HepG2 (cell line): ENCODE data around the gene PPP6R2. TPM values are rescaled to one million over a fixed set of nuclear protein-coding genes. Genes with fewer than 3 reads are reported as not detected.

ENCODE experiments used
- CENPT ChIP-seq: sonication (generic); formaldehyde crosslinking; IDR thresholded peaks from 2 replicates; pipeline ENCODE4 v1.8.0; 2022; ENCODE audit warnings: low read depth, mild to moderate bottlenecking, moderate library complexity, missing genetic modification reagents
- CENPX ChIP-seq: sonication (generic); formaldehyde crosslinking; IDR thresholded peaks from 2 replicates; pipeline ENCODE4 v1.9.0; 2021; ENCODE audit warnings: mild to moderate bottlenecking, missing genetic modification reagents, moderate library complexity
- POLR2AphosphoS2 ChIP-seq: IDR thresholded peaks from 2 replicates; pipeline ENCODE4 v1.6.1; 2011; ENCODE audit warnings: low read depth, low read length, improper control_type of control experiment
- SNAI1 ChIP-seq: sonication (generic); formaldehyde crosslinking; IDR thresholded peaks from 2 replicates; pipeline ENCODE4 v1.5.0; 2020; ENCODE audit warnings: mild to moderate bottlenecking, missing genetic modification reagents, borderline replicate concordance
- YEATS2 ChIP-seq: sonication (generic); formaldehyde crosslinking; IDR thresholded peaks from 2 replicates; pipeline ENCODE4 v1.4.0; 2020; ENCODE audit warnings: missing genetic modification reagents, borderline replicate concordance
- YEATS4 ChIP-seq: sonication (generic); formaldehyde crosslinking; IDR thresholded peaks from 2 replicates; pipeline ENCODE4 v1.4.0; 2020; ENCODE audit warnings: missing genetic modification reagents, borderline replicate concordance
- ZNF224 ChIP-seq: sonication (generic); formaldehyde crosslinking; IDR thresholded peaks from 2 replicates; pipeline ENCODE4 v1.5.0; 2020; ENCODE audit warnings: mild to moderate bottlenecking, missing genetic modification reagents
- ZNF451 ChIP-seq: sonication (generic); formaldehyde crosslinking; IDR thresholded peaks from 2 replicates; pipeline ENCODE4 v1.5.0; 2020; ENCODE audit warnings: mild to moderate bottlenecking, missing genetic modification reagents
- ZNF501 ChIP-seq: sonication (generic); formaldehyde crosslinking; IDR thresholded peaks from 2 replicates; pipeline ENCODE4 v1.5.1; 2020; ENCODE audit warnings: mild to moderate bottlenecking, moderate library complexity, missing genetic modification reagents
- ZNF563 ChIP-seq: sonication (generic); formaldehyde crosslinking; IDR thresholded peaks from 2 replicates; pipeline ENCODE4 v1.8.0; 2022; ENCODE audit warnings: mild to moderate bottlenecking, moderate library complexity, missing genetic modification reagents
- ZNF672 ChIP-seq: sonication (generic); formaldehyde crosslinking; IDR thresholded peaks from 2 replicates; pipeline ENCODE4 v1.8.1; 2022; ENCODE audit warnings: missing genetic modification reagents
- ZNF839 ChIP-seq: sonication (generic); formaldehyde crosslinking; IDR thresholded peaks from 2 replicates; pipeline ENCODE4 v1.4.0; 2020; ENCODE audit warnings: missing genetic modification reagents, mild to moderate bottlenecking, borderline replicate concordance
- polyA plus RNA-seq, 8 experiments: library from polyadenylated mRNA; depleted of rRNA in 3 of 8; stranded (reverse) in 7 of 8; unstranded in 1 of 8; fragments of >200 nt; fragmentation: Illumina TruSeq in 4 of 8; extraction: Trizol in 4 of 8; gene quantifications; 2 replicates each; pipeline versions ENCODE4 v1.2.1 to v1.2.3, GENCODE V29; 2011 to 2016; ENCODE audit warnings: low read depth in 4 of 8, missing spikeins in 1 of 8, mixed read lengths in 1 of 8; ENCODE audit not compliant: insufficient read depth in 1 of 8
- total RNA-seq, 5 experiments: library from RNA; depleted of rRNA; stranded (reverse); fragments of >200 nt; fragmentation: Illumina TruSeq; extraction: Trizol; gene quantifications; 2 replicates each; pipeline ENCODE4 v1.2.3, GENCODE V29; 2016; ENCODE audit warnings: low read depth in 1 of 5
- TF ChIP-seq, protein P1 (sequence below): sonication (generic); formaldehyde crosslinking; IDR thresholded peaks from 2 replicates; pipeline ENCODE4 v1.4.0; 2020; ENCODE audit warnings: missing genetic modification reagents
- TF ChIP-seq, protein P2 (sequence below): sonication (generic); formaldehyde crosslinking; IDR thresholded peaks from 2 replicates; pipeline ENCODE4 v1.5.0; 2020; ENCODE audit warnings: mild to moderate bottlenecking, missing genetic modification reagents, borderline replicate concordance
- TF ChIP-seq, protein P3 (sequence below): sonication (generic); formaldehyde crosslinking; IDR thresholded peaks from 2 replicates; pipeline ENCODE4 v1.8.0; 2022; ENCODE audit warnings: mild to moderate bottlenecking, missing genetic modification reagents; ENCODE audit not compliant: insufficient replicate concordance
- TF ChIP-seq, protein P4 (sequence below): fragments of 450-650 bp; IDR thresholded peaks from 2 replicates; pipeline ENCODE4 v1.6.1; 2016
- TF ChIP-seq, protein P5 (sequence below): sonication (generic); formaldehyde crosslinking; IDR thresholded peaks from 2 replicates; pipeline ENCODE4 v1.8.1; 2023; ENCODE audit warnings: mild to moderate bottlenecking, missing genetic modification reagents
- TF ChIP-seq, protein P6 (sequence below): sonication (generic); formaldehyde crosslinking; IDR thresholded peaks from 2 replicates; pipeline ENCODE4 v1.8.1; 2023; ENCODE audit warnings: mild to moderate bottlenecking, missing genetic modification reagents, borderline replicate concordance

Gene PPP6R2
- total and polyA plus RNA-seq, 2 of the 13 experiments (the other 11 are each of a cell fraction or from before 2014, with no cell fraction given), result 55.0 to 102 TPM

DNA sequence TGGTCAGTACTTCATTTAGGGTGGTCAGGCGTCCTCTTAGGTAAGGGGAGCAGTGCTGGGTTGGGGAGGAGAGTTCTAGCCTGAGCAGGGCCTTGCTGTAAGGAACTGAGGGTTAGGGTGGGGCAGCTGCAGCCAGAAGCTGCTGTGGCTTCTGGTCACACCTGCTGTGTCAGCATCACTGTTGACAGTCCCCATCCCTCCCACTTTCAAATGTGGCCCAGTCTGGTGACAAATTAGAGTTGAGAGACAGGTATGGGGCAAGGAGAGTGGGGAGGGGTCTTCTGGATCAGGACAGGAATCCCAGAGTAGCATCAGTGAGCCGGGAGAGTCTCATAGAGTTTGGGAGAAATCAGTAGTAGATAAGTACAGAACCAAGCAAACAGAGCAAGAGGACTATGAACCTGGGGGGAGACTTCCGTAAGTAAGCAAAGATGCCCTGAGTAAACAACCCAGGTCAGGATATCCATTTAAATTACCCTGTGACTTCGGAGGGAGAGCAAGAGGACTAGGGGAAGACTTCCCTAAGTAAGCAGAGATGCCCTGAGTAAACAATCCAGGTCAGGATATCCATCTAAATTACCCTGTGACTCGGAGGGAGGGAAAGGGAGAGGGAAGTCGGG, 53.7 kb downstream of the PPP6R2 start (continued):
- TF ChIP-seq, protein P1, sequence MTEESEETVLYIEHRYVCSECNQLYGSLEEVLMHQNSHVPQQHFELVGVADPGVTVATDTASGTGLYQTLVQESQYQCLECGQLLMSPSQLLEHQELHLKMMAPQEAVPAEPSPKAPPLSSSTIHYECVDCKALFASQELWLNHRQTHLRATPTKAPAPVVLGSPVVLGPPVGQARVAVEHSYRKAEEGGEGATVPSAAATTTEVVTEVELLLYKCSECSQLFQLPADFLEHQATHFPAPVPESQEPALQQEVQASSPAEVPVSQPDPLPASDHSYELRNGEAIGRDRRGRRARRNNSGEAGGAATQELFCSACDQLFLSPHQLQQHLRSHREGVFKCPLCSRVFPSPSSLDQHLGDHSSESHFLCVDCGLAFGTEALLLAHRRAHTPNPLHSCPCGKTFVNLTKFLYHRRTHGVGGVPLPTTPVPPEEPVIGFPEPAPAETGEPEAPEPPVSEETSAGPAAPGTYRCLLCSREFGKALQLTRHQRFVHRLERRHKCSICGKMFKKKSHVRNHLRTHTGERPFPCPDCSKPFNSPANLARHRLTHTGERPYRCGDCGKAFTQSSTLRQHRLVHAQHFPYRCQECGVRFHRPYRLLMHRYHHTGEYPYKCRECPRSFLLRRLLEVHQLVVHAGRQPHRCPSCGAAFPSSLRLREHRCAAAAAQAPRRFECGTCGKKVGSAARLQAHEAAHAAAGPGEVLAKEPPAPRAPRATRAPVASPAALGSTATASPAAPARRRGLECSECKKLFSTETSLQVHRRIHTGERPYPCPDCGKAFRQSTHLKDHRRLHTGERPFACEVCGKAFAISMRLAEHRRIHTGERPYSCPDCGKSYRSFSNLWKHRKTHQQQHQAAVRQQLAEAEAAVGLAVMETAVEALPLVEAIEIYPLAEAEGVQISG, result peak; percentile 57
- TF ChIP-seq CENPT (CRISPR knock-in tag) (no peak), YEATS4 (peak; percentile 60; the same call in 1 of the 2 replicates), SNAI1 (CRISPR knock-in tag) (0 out of 2 replicates have a peak, but pooled peaks have one; percentile 30), YEATS2 (CRISPR knock-in tag) (0 out of 2 replicates have a peak, but pooled peaks have one; percentile 38), ZNF563 (CRISPR knock-in tag) (no peak), POLR2AphosphoS2 (no peak), ZNF672 (CRISPR knock-in tag) (no peak), ZNF501 (peak; percentile 54), ZNF451 (CRISPR knock-in tag) (no peak), ZNF224 (no peak), ZNF839 (CRISPR knock-in tag) (no peak), CENPX (CRISPR knock-in tag) (no peak)
- TF ChIP-seq, protein P2, sequence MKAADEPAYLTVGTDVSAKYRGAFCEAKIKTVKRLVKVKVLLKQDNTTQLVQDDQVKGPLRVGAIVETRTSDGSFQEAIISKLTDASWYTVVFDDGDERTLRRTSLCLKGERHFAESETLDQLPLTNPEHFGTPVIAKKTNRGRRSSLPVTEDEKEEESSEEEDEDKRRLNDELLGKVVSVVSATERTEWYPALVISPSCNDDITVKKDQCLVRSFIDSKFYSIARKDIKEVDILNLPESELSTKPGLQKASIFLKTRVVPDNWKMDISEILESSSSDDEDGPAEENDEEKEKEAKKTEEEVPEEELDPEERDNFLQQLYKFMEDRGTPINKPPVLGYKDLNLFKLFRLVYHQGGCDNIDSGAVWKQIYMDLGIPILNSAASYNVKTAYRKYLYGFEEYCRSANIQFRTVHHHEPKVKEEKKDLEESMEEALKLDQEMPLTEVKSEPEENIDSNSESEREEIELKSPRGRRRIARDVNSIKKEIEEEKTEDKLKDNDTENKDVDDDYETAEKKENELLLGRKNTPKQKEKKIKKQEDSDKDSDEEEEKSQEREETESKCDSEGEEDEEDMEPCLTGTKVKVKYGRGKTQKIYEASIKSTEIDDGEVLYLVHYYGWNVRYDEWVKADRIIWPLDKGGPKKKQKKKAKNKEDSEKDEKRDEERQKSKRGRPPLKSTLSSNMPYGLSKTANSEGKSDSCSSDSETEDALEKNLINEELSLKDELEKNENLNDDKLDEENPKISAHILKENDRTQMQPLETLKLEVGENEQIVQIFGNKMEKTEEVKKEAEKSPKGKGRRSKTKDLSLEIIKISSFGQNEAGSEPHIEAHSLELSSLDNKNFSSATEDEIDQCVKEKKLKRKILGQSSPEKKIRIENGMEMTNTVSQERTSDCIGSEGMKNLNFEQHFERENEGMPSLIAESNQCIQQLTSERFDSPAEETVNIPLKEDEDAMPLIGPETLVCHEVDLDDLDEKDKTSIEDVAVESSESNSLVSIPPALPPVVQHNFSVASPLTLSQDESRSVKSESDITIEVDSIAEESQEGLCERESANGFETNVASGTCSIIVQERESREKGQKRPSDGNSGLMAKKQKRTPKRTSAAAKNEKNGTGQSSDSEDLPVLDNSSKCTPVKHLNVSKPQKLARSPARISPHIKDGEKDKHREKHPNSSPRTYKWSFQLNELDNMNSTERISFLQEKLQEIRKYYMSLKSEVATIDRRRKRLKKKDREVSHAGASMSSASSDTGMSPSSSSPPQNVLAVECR (CRISPR knock-in tag), result peak; percentile 73; the same call in 1 of the 2 replicates
- TF ChIP-seq, protein P3, sequence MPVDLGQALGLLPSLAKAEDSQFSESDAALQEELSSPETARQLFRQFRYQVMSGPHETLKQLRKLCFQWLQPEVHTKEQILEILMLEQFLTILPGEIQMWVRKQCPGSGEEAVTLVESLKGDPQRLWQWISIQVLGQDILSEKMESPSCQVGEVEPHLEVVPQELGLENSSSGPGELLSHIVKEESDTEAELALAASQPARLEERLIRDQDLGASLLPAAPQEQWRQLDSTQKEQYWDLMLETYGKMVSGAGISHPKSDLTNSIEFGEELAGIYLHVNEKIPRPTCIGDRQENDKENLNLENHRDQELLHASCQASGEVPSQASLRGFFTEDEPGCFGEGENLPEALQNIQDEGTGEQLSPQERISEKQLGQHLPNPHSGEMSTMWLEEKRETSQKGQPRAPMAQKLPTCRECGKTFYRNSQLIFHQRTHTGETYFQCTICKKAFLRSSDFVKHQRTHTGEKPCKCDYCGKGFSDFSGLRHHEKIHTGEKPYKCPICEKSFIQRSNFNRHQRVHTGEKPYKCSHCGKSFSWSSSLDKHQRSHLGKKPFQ, result peak; percentile 83
- TF ChIP-seq, protein P4, sequence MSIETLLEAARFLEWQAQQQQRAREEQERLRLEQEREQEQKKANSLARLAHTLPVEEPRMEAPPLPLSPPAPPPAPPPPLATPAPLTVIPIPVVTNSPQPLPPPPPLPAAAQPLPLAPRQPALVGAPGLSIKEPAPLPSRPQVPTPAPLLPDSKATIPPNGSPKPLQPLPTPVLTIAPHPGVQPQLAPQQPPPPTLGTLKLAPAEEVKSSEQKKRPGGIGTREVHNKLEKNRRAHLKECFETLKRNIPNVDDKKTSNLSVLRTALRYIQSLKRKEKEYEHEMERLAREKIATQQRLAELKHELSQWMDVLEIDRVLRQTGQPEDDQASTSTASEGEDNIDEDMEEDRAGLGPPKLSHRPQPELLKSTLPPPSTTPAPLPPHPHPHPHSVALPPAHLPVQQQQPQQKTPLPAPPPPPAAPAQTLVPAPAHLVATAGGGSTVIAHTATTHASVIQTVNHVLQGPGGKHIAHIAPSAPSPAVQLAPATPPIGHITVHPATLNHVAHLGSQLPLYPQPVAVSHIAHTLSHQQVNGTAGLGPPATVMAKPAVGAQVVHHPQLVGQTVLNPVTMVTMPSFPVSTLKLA, result no peak
- TF ChIP-seq, protein P5, sequence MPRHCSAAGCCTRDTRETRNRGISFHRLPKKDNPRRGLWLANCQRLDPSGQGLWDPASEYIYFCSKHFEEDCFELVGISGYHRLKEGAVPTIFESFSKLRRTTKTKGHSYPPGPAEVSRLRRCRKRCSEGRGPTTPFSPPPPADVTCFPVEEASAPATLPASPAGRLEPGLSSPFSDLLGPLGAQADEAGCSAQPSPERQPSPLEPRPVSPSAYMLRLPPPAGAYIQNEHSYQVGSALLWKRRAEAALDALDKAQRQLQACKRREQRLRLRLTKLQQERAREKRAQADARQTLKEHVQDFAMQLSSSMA (CRISPR knock-in tag), result no peak
- TF ChIP-seq, protein P6, sequence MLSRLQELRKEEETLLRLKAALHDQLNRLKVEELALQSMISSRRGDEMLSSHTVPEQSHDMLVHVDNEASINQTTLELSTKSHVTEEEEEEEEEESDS (CRISPR knock-in tag), result no peak
